Activated naive CD4-positive, alpha-beta T cell (primary cell): ENCODE measurements around the gene COL15A1.

Experiments
- DNase-seq, 4 experiments: peaks; one replicate each; lab custom pipeline; 2025; lab: John Stamatoyannopoulos, UW

The COL15A1 gene

DNA sequence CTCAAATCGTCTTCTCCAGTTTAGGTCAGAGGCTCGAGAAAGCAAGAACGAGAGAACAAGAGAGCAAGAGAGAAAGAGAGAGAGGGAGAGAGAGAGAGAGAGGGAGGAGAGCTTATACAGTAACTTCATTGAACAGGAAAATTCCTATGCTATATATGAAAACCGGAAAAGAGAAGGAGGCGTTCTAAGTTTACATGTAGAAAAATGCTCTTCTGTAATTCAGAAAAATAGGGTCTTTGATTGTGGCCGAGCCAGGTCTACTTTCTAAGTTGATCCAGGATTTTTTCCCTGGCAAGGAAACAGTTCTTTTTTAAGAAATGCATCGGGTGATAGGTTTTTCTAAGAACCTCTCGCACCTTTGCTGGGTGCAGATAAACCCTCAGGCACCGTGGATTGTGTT is 29.5 kb downstream of the COL15A1 start:
- no peak for DNase-seq

- DNase-seq = no peak
Observed at GRCh38 chr9:98973576-98973975, 29.9 kb downstream of the COL15A1 start.

GRCh38 chr9:98974106-98974505 is 30.4 kb downstream of the COL15A1 start:
- no peak for DNase-seq

GRCh38 chr9:98974554-98974953 is 30.8 kb downstream of the COL15A1 start:
- DNase-seq = no peak

- peak; percentile 57 to 76 (median 70) for DNase-seq
Observed at GRCh38 chr9:98974994-98975712, 31.4 kb downstream of the COL15A1 start.

GRCh38 chr9:98975838-98976237 is 32.1 kb downstream of the COL15A1 start:
- no peak for DNase-seq

DNA sequence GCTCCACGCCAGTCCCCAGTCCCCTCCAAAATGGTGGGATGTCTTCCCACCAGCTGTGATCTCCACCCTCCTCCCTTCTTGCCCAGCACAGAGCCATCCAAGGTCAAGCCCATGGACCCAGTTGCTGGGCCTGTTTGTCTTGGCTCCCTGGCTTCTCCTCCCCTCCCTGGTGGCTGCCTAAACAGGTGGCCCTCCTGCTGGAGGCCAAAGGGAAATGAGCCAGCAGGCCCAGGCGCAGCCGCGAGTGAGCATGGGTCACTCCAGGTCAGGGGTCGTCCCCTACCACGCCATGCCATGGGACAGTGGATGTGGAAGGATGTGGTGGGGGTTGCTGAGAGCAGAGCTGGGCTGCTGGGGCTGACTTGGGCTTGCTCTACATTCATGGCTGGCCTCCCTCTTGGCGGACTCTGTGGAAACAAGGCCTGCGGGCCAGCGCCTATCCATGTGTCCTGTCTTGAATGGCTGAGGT is 33.6 kb downstream of the COL15A1 start:
- no peak for DNase-seq

GRCh38 chr9:98977813-98978212 is 34.1 kb downstream of the COL15A1 start:
- DNase-seq = no peak

GRCh38 chr9:98978231-98978681 is 34.5 kb downstream of the COL15A1 start:
- DNase-seq = no peak

GRCh38 chr9:98980291-98980690 is 36.6 kb downstream of the COL15A1 start:
- DNase-seq = no peak

DNA sequence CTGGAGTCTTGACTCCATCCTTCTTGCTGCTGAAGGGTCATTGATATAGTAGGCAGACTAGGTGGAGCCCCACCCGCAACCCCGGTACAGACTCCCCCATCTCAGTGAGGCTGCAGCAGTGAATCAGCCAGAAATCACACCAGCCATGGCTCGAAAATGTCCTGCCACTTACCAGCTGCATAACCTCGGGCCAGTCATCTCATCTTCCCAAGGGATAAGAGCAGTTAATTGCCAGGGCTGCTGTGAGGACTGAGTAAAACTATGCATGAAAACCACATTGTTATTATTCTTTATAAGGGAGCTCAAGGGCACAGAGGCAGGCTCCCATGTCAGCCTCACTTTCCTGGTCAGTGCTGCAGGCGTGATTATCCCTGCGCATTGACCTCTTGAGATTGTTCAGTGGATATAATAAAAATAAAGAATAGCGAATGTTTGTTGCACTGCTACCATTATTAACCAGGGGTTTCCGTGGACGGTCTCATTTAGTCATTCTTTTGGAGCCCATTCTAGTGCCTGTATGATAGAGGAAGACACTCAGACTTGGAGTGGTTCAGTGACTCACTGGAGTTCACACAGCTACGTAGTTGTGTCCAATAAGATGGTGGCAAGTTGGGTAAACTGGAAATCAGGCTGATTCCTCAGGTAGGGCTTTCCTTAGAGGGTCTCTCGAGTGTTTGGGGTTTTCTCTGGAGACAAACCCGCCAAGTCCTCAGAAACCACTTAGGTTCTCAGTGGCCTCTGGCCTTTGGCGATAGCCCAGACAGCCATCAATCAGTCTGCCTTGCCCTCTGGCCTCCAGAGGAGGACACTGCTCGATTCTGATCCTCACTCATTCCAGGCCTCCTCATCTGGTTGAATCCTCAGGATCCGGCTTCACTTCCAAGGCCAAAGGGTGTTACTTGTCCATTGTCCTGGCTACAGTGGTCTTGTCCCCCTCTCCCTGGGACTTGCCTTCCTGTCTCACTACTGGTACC is 39.9 kb downstream of the COL15A1 start:
- DNase-seq = no peak

DNA sequence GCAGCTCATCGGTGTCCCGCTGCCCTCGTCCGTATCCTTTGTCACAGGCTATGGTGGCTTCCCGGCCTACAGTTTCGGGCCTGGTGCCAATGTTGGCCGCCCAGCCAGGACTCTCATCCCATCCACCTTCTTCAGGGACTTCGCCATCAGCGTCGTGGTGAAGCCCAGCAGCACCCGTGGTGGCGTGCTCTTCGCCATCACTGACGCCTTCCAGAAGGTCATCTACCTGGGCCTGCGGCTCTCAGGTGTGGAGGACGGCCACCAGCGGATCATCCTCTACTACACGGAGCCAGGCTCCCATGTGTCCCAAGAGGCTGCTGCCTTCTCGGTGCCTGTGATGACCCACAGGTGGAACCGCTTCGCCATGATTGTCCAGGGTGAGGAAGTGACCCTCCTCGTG is 41.9 kb downstream of the COL15A1 start:
- no peak for DNase-seq

DNA sequence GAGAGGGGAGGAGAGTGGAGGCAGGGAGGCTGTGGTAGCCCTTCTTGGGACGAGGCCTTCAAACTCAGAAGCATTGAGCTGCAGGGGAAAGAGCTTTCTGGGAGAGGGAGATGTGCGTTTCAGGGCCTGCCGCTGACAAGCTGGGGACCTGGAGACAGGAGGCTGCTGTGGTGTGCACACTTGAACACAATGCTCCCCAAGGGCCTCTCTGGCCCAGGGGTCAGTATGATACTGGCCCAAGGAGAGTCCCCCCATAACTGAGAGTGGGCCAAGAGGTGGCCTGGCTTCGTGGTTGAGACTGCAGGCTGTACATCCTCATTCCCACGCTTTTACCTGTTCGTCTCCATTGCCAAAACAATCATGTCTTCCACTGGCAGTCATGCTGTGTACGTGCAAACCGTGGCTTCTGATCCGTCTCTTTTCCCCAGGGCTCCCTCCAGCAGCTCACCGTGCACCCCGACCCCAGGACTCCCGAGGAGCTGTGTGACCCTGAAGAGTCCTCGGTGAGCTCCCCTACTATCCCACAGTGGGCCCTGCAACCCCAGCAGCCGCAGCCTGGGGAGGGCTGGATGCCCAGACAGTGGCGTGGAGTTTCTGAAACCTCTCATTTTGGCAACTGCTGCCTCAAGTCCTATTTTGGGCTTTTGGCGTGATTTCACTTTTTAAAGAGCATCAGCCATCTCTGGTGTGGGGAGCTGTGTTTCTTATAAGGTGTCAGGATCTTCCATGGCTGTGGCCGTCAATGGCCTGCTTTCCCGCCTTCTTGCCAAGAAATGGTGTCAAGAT is 43.4 kb downstream of the COL15A1 start:
- DNase-seq = no peak

DNA sequence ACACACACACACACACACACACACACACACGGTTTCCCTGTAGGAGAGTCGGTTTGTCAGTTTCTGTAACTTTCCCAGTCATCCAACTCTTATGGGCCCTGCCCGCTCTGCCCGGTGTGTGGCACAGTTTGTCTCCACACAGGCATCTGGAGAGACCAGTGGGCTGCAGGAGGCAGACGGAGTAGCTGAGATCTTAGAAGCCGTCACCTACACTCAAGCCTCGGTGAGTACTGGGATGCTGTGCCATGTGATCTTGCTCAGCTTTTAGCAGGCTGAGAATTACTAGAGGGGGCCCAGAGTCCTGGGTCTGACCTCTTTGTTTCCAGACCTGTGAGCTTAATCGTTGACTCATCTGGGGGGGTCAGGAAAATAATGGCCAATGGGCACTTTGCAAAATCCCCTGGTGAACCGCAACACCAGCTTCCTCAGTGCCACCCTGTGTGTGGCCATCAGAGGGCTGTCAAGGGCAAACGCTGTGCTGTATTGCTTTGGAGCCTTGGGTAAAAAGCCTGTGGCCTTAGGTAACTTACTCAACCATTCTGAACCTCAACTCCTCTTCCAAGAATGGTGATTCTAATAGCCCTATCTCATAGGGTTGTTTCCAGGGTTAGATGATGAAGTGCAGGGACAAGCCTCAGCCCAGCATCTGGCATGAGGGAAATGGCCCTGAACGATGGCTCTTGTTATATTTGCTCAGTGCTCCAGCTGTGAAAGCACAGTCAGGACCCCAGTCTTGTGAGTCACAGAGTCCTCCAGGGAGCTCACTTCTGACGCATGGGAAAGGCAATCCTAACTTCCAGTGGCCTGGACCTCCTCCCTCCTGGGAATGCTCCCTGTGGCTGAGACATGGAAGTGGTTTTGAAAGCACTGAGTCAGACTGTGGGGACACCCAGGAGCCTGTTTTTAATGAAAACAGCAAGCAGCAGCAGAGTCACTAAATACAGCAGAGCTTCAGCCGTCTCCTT is 45.6 kb downstream of the COL15A1 start:
- no peak for DNase-seq

GRCh38 chr9:98990181-98990870 is 46.6 kb downstream of the COL15A1 start:
- DNase-seq = no peak

DNA sequence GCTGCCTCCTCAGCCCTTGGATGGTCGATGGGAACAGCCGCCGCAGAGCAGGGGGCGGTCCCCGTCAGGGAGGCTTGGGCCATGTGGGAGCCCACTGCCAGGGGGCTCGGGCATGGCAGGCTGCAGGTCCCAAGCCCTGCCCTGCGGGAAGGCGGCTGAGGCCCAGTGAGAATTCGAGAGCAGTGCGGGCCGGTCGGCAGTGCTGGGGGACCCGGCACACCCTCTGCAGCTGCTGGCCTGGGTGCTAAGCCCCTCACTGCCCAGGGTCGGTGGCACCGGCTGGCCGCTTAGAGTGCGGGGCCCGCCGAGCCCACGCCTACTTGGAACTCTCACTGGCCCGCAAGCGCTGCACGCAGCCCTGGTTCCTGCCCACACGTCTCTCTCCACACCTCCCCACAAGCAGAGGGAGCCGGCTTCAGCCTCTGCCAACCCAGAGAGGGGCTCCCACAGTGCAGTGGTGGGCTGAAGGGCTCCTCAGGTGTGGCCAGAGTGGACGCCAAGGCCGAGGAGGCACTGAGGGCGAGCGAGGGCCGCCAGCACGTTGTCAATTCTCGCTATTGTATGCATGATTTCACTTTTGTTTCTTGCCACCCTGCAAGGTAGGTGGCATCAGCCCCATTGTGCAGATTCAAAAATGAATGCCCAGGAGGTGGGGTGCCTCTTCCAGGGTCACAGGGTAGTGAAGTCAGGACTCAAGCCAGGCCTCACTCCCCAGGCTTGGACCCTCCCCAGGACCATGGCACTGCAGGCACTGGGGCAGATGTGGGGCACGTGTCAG is 48.6 kb downstream of the COL15A1 start:
- no peak for DNase-seq

DNA sequence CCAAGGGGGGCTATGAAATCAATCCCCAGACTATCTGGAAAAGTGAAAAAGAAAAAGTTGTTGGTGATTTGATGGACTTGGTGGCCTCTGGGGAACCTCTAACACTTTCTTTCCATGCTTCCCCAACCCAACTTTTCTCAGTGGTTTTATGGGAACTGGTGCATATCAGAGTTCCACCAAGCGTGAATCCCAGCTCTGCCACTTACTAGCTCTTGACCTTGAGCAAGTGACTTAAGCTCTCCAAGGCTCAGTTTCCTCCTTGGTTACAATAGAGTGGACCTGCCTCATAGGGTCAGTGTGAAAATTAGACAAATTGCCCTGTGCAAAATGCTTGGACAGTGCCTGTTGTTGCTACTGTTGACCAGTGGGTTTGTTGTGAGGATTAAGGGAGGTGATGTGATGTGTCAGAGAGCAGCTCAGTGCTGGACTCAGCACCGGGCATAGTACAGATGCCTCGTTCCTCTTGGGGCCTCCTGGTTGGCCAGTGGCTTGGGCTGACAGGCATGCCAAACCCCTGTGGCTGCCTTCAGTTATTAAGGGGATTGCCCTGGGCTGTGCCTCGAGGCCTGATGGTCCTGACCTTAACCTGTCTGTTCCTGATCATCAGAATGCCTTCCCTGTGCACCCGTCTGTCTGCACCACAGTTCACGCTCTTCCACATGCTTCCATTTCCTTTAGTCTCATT is 49.3 kb downstream of the COL15A1 start:
- DNase-seq = no peak

DNA sequence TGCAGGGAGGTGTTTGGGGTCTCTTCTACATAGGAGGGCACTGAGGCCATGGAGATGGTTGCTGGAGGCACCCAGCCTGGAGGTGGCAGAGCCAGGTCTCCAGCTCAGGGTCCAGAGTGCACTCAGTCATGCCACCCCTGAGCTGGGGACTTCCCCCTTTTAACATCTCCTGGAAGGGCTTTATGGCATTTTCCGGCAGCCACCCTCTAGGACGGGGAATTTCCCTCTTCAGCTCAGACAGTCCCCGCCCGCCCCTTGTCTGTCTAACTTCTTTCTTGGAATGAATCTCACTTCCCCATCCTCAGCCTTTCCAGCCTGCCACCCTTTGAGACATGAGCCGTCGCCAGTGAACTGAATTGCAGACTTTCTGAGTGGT is 49.9 kb downstream of the COL15A1 start:
- no peak for DNase-seq
